B cell (primary cell): ENCODE data around the gene TIMM50. TPM values are rescaled to one million over a fixed set of nuclear protein-coding genes. Genes with fewer than 3 reads are reported as not detected.

Experiments
- ATAC-seq: fragments of 200-7000 bp; cut with Tn5 transposase; one replicate; pipeline ENCODE4 v1.10.0; 2021; ENCODE audit warnings: low read depth, mild to moderate bottlenecking, moderate number of reproducible peaks, moderate library complexity
- CTCF ChIA-PET: fragments of 350-600 bp; sonication (Branson Sonifier 250); formaldehyde crosslinking; loops from one replicate; lab custom pipeline; 2021; ENCODE audit warnings: antibody characterized with exemption, inconsistent platforms; lab: Charles Lee
- POLR2A ChIA-PET: fragments of 350-600 bp; sonication (Branson Sonifier 250); formaldehyde crosslinking; loops from one replicate; lab custom pipeline; 2021; ENCODE audit warnings: antibody characterized with exemption; lab: Charles Lee
- DNase-seq: peaks from one replicate; pipeline ENCODE4 v3.0.0; 2013
- H2AFZ ChIP-seq: 2 replicates; pipeline ENCODE4 v1.6.1; 2012; ENCODE audit warnings: mild to moderate bottlenecking, low read depth, low read length; ENCODE audit not compliant: insufficient read depth, poor library complexity, severe bottlenecking
- H3K27ac ChIP-seq, 2 donors: 1 replicate in 1 of 2; 2 replicates in 1 of 2; pipeline ENCODE4 v1.5.1; 2012 to 2013; ENCODE audit warnings: low read length in 2 of 2, mild to moderate bottlenecking in 2 of 2, moderate library complexity in 1 of 2
- H3K27me3 ChIP-seq, 4 experiments: fragments of 200-600 bp in 1 of 4; sonication (generic) in 1 of 4; replicated peaks in 1 of 4; 1 replicate in 2 of 4; 2 replicates in 2 of 4; pipeline versions ENCODE4 v1.6.1 to v1.7.0; 2013 to 2016; ENCODE audit warnings: low read length in 3 of 4, mild to moderate bottlenecking in 2 of 4, mixed read lengths in 1 of 4, moderate library complexity in 1 of 4; ENCODE audit not compliant: insufficient read depth in 4 of 4, control insufficient read depth in 3 of 4; ENCODE audit errors: control extremely low read depth in 1 of 4
- H3K36me3 ChIP-seq, 2 experiments: replicated peaks in 1 of 2; 1 replicate in 1 of 2; 2 replicates in 1 of 2; pipeline versions ENCODE4 v1.6.1 to v1.7.1; 2013; ENCODE audit warnings: low read length in 1 of 2; ENCODE audit not compliant: insufficient read depth in 2 of 2, control insufficient read depth in 1 of 2; ENCODE audit errors: control extremely low read depth in 1 of 2, extremely low read depth in 1 of 2
- H3K4me1 ChIP-seq, 2 donors: fragments of 200-600 bp in 1 of 2; sonication (generic) in 1 of 2; 1 replicate in 1 of 2; 2 replicates in 1 of 2; pipeline versions ENCODE4 v1.5.1 to v1.6.1; 2013 to 2017; ENCODE audit warnings: low read length in 2 of 2; ENCODE audit not compliant: control insufficient read depth in 2 of 2, insufficient read depth in 2 of 2
- H3K4me2 ChIP-seq: replicated peaks from 2 replicates; pipeline ENCODE3; 2012; ENCODE audit warnings: mild to moderate bottlenecking, low read depth, low read length; ENCODE audit not compliant: poor library complexity, severe bottlenecking
- H3K4me3 ChIP-seq, 5 experiments: fragments of 200-600 bp in 1 of 5; sonication (generic) in 1 of 5; 1 replicate in 3 of 5; 2 replicates in 2 of 5; pipeline versions ENCODE4 v1.5.1 to v1.7.0; 2011 to 2016; ENCODE audit warnings: low read length in 4 of 5, mild to moderate bottlenecking in 4 of 5, low read depth in 2 of 5, control low read depth in 1 of 5, moderate library complexity in 1 of 5; ENCODE audit not compliant: insufficient read depth in 1 of 5; ENCODE audit errors: control extremely low read depth in 1 of 5, extremely low read depth in 1 of 5
- H3K79me2 ChIP-seq: fragments of 200-600 bp; sonication (generic); one replicate; pipeline ENCODE4 v1.6.0; 2016; ENCODE audit warnings: low read length; ENCODE audit not compliant: control insufficient read depth, insufficient read depth
- H3K9ac ChIP-seq: fragments of 200-600 bp; sonication (generic); 2 replicates; pipeline ENCODE4 v1.6.1; 2017; ENCODE audit warnings: mild to moderate bottlenecking, low read length, moderate library complexity
- H3K9me3 ChIP-seq, 3 donors: one replicate each; pipeline versions ENCODE4 v1.6.1 to v1.7.1; 2013; ENCODE audit warnings: low read length in 2 of 3; ENCODE audit not compliant: control insufficient read depth in 2 of 3, insufficient read depth in 1 of 3; ENCODE audit errors: control extremely low read depth in 1 of 3
- H4K20me1 ChIP-seq: 2 replicates; pipeline ENCODE4 v1.6.0; 2012; ENCODE audit warnings: mild to moderate bottlenecking, low read length; ENCODE audit not compliant: insufficient read depth, control insufficient read depth, poor library complexity, severe bottlenecking
- H3K27ac Mint-ChIP-seq: one replicate; pipeline ENCODE4 v1.8.0; 2021; ENCODE audit warnings: mixed read lengths
- H3K27me3 Mint-ChIP-seq: one replicate; pipeline ENCODE4 v1.8.0; 2021; ENCODE audit warnings: mixed read lengths
- H3K4me1 Mint-ChIP-seq: one replicate; pipeline ENCODE4 v1.8.0; 2021; ENCODE audit warnings: mixed read lengths
- H3K4me3 Mint-ChIP-seq: one replicate; pipeline ENCODE4 v1.8.0; 2021; ENCODE audit warnings: mixed read lengths
- H3K9me3 Mint-ChIP-seq: one replicate; pipeline ENCODE4 v1.8.0; 2022; ENCODE audit warnings: mixed read lengths; ENCODE audit not compliant: insufficient read depth
- CTCF ChIP-seq: fragments of 200-600 bp; IDR thresholded peaks from one replicate; pipeline ENCODE4 v1.8.0; 2022; ENCODE audit warnings: antibody characterized with exemption, mild to moderate bottlenecking
- EZH2 ChIP-seq: IDR thresholded peaks from 2 replicates; pipeline ENCODE4 v1.6.1; 2012; ENCODE audit warnings: borderline replicate concordance, low read depth, mild to moderate bottlenecking, moderate library complexity, low read length; ENCODE audit not compliant: insufficient read depth, poor library complexity, severe bottlenecking
- WGBS: methylation state at CpG from one replicate; pipeline ENCODE4 v1.1.5; 2013; ENCODE audit warnings: missing lambda C conversion rate; ENCODE audit not compliant: insufficient coverage; 5-methylcytosine and 5-hydroxymethylcytosine counted together
- intact Hi-C: fragments of 100-400 bp; cut with micrococcal nuclease; formaldehyde crosslinking; loops from one replicate; pipeline ENCODE4 v1.10.0; 2022
- polyA plus RNA-seq: library from polyadenylated mRNA; depleted of rRNA; stranded (reverse); fragments of >200 nt; gene quantifications from 2 replicates; pipeline ENCODE4 v1.2.3, GENCODE V29; 2012
- total RNA-seq, 2 donors: library from RNA; stranded (reverse); fragments of 120-200 nt in 1 of 2; gene quantifications; 1 replicate in 1 of 2; 2 replicates in 1 of 2; pipeline versions ENCODE4 v1.2.3 to v1.2.4, GENCODE V29; 2013 to 2022

TIMM50 gene
- total and polyA plus RNA-seq, 2 donors (not counting 1 experiment from before 2014, with no cell fraction given), result 25.7 to 55.3 TPM

GRCh38 chr19:39518458-39518857 is 37.8 kb downstream of the TIMM50 start:
- WGBS, result 100% methylated on average over 1 of the region's 5 CpGs
- Histone ChIP-seq H3K79me2 (no peaks in the 10 kb centered on the region), H3K27ac (no peak overlapping the region), H3K4me3 (no peak overlapping the region), H3K9ac (no peak overlapping the region), H3K36me3 (no peaks in the 10 kb centered on the region), H4K20me1 (no peaks in the 10 kb centered on the region), H3K4me1 (peaks cover 20 to 25% of the 10 kb centered on the region in 2 donors), H2AFZ (no peak overlapping the region), H3K27me3 (peaks cover 0 to 38% (median 31%) of the 10 kb centered on the region in 4 experiments), H3K4me2 (no peak overlapping the region), H3K9me3 (peaks cover 0 to 23% (median 0%) of the 10 kb centered on the region in 3 donors)
- CTCF ChIA-PET, result interaction anchor here (0.7 to 1.8 kb wide), 2 partner anchors 11 to 15 kb away, joined by 3 to 4 read pairs; no protein-coding TSS in a partner anchor
- H3K27ac Mint-ChIP-seq, result no peak overlapping the region
- no peak for ATAC-seq
- peaks cover 16% of the 10 kb centered on the region for H3K4me1 Mint-ChIP-seq
- DNase-seq, result no peak
- H3K27me3 Mint-ChIP-seq, result peaks cover 27% of the 10 kb centered on the region
- H3K9me3 Mint-ChIP-seq, result no peaks in the 10 kb centered on the region
- intact Hi-C loops, result no loop called here
- TF ChIP-seq CTCF, result no peak
- TF ChIP-seq EZH2, result no peak
- H3K4me3 Mint-ChIP-seq, result no peak overlapping the region
- POLR2A ChIA-PET, result interaction anchor here (0.6 to 0.7 kb wide), 2 partner anchors 96 to 753 kb away, joined by 5 to 7 read pairs; no protein-coding TSS in a partner anchor

GRCh38 chr19:39518975-39519374 is 38.3 kb downstream of the TIMM50 start:
- no peak overlapping the region for H3K4me3 Mint-ChIP-seq
- peaks cover 25% of the 10 kb centered on the region for H3K27me3 Mint-ChIP-seq
- Histone ChIP-seq H3K36me3 (no peaks in the 10 kb centered on the region), H3K27ac (no peak overlapping the region), H3K27me3 (peaks cover 0 to 33% (median 28%) of the 10 kb centered on the region in 4 experiments), H2AFZ (no peak overlapping the region), H4K20me1 (no peaks in the 10 kb centered on the region), H3K9me3 (peaks cover 0 to 22% (median 0%) of the 10 kb centered on the region in 3 donors), H3K4me3 (no peak overlapping the region), H3K4me2 (no peak overlapping the region), H3K79me2 (no peaks in the 10 kb centered on the region), H3K9ac (no peak overlapping the region), H3K4me1 (peaks cover 20 to 24% of the 10 kb centered on the region in 2 donors)
- ChIA-PET CTCF (interaction anchor here (1.8 kb wide), 1 partner anchor 12 kb away, joined by 4 read pairs; no protein-coding TSS in a partner anchor), POLR2A (no interaction called here)
- TF ChIP-seq EZH2 (no peak), CTCF (no peak)
- DNase-seq, result no peak
- H3K9me3 Mint-ChIP-seq, result no peaks in the 10 kb centered on the region
- 90% methylated on average over 7 of the region's 9 CpGs for WGBS
- ATAC-seq, result no peak
- H3K27ac Mint-ChIP-seq, result no peak overlapping the region
- peaks cover 16% of the 10 kb centered on the region for H3K4me1 Mint-ChIP-seq
- intact Hi-C loops, result no loop called here
